K562 (cell line): ENCODE measurements around the gene CHST10. TPM values are rescaled to one million over a fixed set of nuclear protein-coding genes. Genes with fewer than 3 reads are reported as not detected.

ENCODE experiments used
- ATAC-seq: fragments of 200-7000 bp; cut with Tn5 transposase; 3 replicates; pipeline ENCODE4 v1.9.1; 2020; ENCODE audit warnings: moderate library complexity
- BruUV-seq: library from RNA; stranded (reverse); fragments of 400-500 nt; replicated peaks from 2 replicates; lab custom pipeline; 2021; lab: Mats Ljungman, UMichigan
- CTCF ChIA-PET: fragments of 300-600 bp; formaldehyde crosslinking; extraction: SDS; loops from one replicate; lab custom pipeline; 2021; ENCODE audit warnings: low intra/inter-chr PET ratio; lab: Yijun Ruan, JAX
- POLR2A ChIA-PET: fragments of 300-600, 350-650 bp; sonication (Branson Sonifier 250); formaldehyde crosslinking; extraction: SDS; loops from one replicate; lab custom pipeline; 2021; ENCODE audit warnings: antibody characterized with exemption, inconsistent platforms; lab: Yijun Ruan, JAX
- DNase-seq, 4 experiments: peaks; one replicate each; pipeline versions ENCODE4 v3.0.0 to v3.0.0-alpha.2; 2011 to 2018; ENCODE audit warnings: low spot score in 3 of 4, mixed read lengths in 3 of 4; ENCODE audit errors: extremely low read depth in 1 of 4
- FAIRE-seq: peaks from 2 replicates; lab custom pipeline; 2011; peaks lifted over from hg19 to GRCh38; lab: Jason Lieb, UNC
- H2AFZ ChIP-seq: 2 replicates; pipeline ENCODE4 v1.6.0; 2011; ENCODE audit warnings: low read depth, low read length, control low read depth, inconsistent platforms
- H3K27ac ChIP-seq: fragments of 200-600 bp; 3 replicates; pipeline ENCODE4 v1.8.0; 2011; ENCODE audit warnings: low read depth, mild to moderate bottlenecking, control low read depth, inconsistent platforms, low read length, moderate library complexity, mixed read lengths; ENCODE audit errors: extremely low read depth
- H3K27me3 ChIP-seq, 2 experiments: fragments of 300-600 bp in 1 of 2; 2 replicates in 1 of 2; 3 replicates in 1 of 2; pipeline versions ENCODE4 v1.6.0 to v1.8.0; 2011; ENCODE audit warnings: inconsistent platforms in 2 of 2, low read length in 2 of 2, mild to moderate bottlenecking in 1 of 2, mixed read lengths in 1 of 2, moderate library complexity in 1 of 2; ENCODE audit not compliant: control insufficient read depth in 2 of 2, insufficient read depth in 2 of 2
- H3K36me3 ChIP-seq: fragments of 300-600 bp; 3 replicates; pipeline ENCODE4 v1.8.0; 2011; ENCODE audit warnings: mild to moderate bottlenecking, low read length, inconsistent platforms; ENCODE audit not compliant: control insufficient read depth, insufficient read depth
- H3K4me1 ChIP-seq, 2 experiments: fragments of 200-600 bp in 1 of 2; replicated peaks in 1 of 2; 2 replicates in 1 of 2; 3 replicates in 1 of 2; pipeline versions ENCODE4 v1.5.1 to v1.8.0; 2011; ENCODE audit warnings: inconsistent platforms in 2 of 2, low read length in 2 of 2, mild to moderate bottlenecking in 1 of 2, mixed read lengths in 1 of 2, moderate library complexity in 1 of 2; ENCODE audit not compliant: control insufficient read depth in 2 of 2, insufficient read depth in 2 of 2
- H3K4me2 ChIP-seq: 2 replicates; pipeline ENCODE4 v1.6.1; 2011; ENCODE audit warnings: low read length, control low read depth, inconsistent platforms, mixed read lengths; ENCODE audit not compliant: insufficient read depth
- H3K4me3 ChIP-seq: fragments of 200-600 bp; sonication (generic), shearing (Covaris generic); 2 replicates; pipeline ENCODE4 v1.5.1; 2016; ENCODE audit warnings: control low read depth, inconsistent platforms
- H3K79me2 ChIP-seq: fragments of 200-600 bp; 3 replicates; pipeline ENCODE4 v1.8.0; 2011; ENCODE audit warnings: low read length, inconsistent platforms; ENCODE audit not compliant: control insufficient read depth, insufficient read depth
- H3K9ac ChIP-seq, 2 experiments: 2 replicates each; pipeline versions ENCODE4 v1.6.0 to v1.6.1; 2011; ENCODE audit warnings: low read depth in 2 of 2, low read length in 2 of 2, control low read depth in 1 of 2, inconsistent platforms in 1 of 2, mild to moderate bottlenecking in 1 of 2, mixed read lengths in 1 of 2; ENCODE audit not compliant: insufficient read depth in 1 of 2
- H3K9me1 ChIP-seq: one replicate; pipeline ENCODE4 v1.6.0; 2011; ENCODE audit warnings: inconsistent platforms, mild to moderate bottlenecking, low read length, moderate library complexity; ENCODE audit not compliant: control insufficient read depth, insufficient read depth
- H3K9me3 ChIP-seq: replicated peaks from 2 replicates; pipeline ENCODE4 v1.5.1; 2011; ENCODE audit warnings: low read depth, low read length, inconsistent platforms; ENCODE audit not compliant: control insufficient read depth, insufficient read depth
- H4K20me1 ChIP-seq: replicated peaks from 2 replicates; pipeline ENCODE4 v1.6.1; 2011; ENCODE audit warnings: low read length, inconsistent platforms, mixed read lengths; ENCODE audit not compliant: control insufficient read depth, insufficient read depth
- COPS2 ChIP-seq: fragments of 450-650 bp; conservative IDR thresholded peaks from 2 replicates; pipeline ENCODE4 v1.6.1; 2016; ENCODE audit warnings: mild to moderate bottlenecking, moderate library complexity
- FIP1L1 ChIP-seq: fragments of 200-400 bp; formaldehyde crosslinking; IDR thresholded peaks from 2 replicates; pipeline ENCODE4 v1.6.1; 2018; ENCODE audit warnings: mild to moderate bottlenecking, low read depth, low read length; ENCODE audit not compliant: poor library complexity, severe bottlenecking
- FOXJ3 ChIP-seq: sonication (generic); formaldehyde crosslinking; IDR thresholded peaks from 2 replicates; pipeline ENCODE4 v1.4.0; 2020; ENCODE audit warnings: mild to moderate bottlenecking, missing genetic modification reagents
- FOXK1 ChIP-seq: sonication (generic); formaldehyde crosslinking; IDR thresholded peaks from 2 replicates; pipeline ENCODE4 v1.8.0; 2022; ENCODE audit warnings: missing genetic modification reagents, mild to moderate bottlenecking, borderline replicate concordance
- HMG20A ChIP-seq: fragments of 450-650 bp; formaldehyde crosslinking; conservative IDR thresholded peaks from 2 replicates; pipeline ENCODE4 v1.4.0; 2020; ENCODE audit warnings: mild to moderate bottlenecking, mixed read lengths
- SMAD2 ChIP-seq: fragments of 150-350 bp; IDR thresholded peaks from 2 replicates; pipeline ENCODE4 v1.6.1; 2014; ENCODE audit warnings: low read depth, mild to moderate bottlenecking, low read length
- ZSCAN29 ChIP-seq: fragments of 450-650 bp; IDR thresholded peaks from 2 replicates; pipeline ENCODE4 v1.6.1; 2017
- WGBS: fragments of 100-300 bp; shearing (Covaris generic); methylation state at CpG from one replicate; pipeline ENCODE4 v1.1.6; 2016; ENCODE audit warnings: low coverage, mixed read lengths; ENCODE audit not compliant: insufficient coverage; ENCODE audit errors: missing lambda C conversion rate; 5-methylcytosine and 5-hydroxymethylcytosine counted together
- in situ Hi-C: fragments of 300-500 bp; cut with MboI; formaldehyde crosslinking; loops from 4 replicates; pipeline ENCODE4 v1.15.0; 2018; ENCODE audit warnings: inconsistent platforms, mixed read lengths
- intact Hi-C: fragments of 100-400 bp; cut with micrococcal nuclease; formaldehyde crosslinking; loops from 2 replicates; pipeline ENCODE4 v1.14.2; 2022
- polyA plus RNA-seq, 8 experiments: library from polyadenylated mRNA; depleted of rRNA in 4 of 8; stranded (reverse) in 5 of 8; unstranded in 3 of 8; fragments of >200 nt; fragmentation: Nextera tagmentation in 2 of 8; fragmentation: Illumina TruSeq in 1 of 8; extraction: Ambion mirVana in 2 of 8; extraction: Trizol in 1 of 8; gene quantifications; 2 replicates each; pipeline versions ENCODE4 v1.2.1 to v1.2.3, GENCODE V29; 2011 to 2014; ENCODE audit warnings: inconsistent platforms in 1 of 8, missing spikeins in 1 of 8
- total RNA-seq, 7 experiments: library from RNA; depleted of rRNA in 6 of 7; stranded (reverse); fragments of >200 nt in 6 of 7; fragmentation: Illumina TruSeq in 2 of 7; extraction: Trizol in 2 of 7; gene quantifications; 2 replicates each; pipeline versions ENCODE4 v1.2.1 to v1.2.3, GENCODE V29; 2011 to 2021; ENCODE audit warnings: low replicate concordance in 1 of 7

Gene CHST10
- total and polyA plus RNA-seq, 9 of the 15 experiments (the other 6 are each of a cell fraction or from before 2014, with no cell fraction given), result 1.3 to 30.9 (median 19.3) TPM

DNA sequence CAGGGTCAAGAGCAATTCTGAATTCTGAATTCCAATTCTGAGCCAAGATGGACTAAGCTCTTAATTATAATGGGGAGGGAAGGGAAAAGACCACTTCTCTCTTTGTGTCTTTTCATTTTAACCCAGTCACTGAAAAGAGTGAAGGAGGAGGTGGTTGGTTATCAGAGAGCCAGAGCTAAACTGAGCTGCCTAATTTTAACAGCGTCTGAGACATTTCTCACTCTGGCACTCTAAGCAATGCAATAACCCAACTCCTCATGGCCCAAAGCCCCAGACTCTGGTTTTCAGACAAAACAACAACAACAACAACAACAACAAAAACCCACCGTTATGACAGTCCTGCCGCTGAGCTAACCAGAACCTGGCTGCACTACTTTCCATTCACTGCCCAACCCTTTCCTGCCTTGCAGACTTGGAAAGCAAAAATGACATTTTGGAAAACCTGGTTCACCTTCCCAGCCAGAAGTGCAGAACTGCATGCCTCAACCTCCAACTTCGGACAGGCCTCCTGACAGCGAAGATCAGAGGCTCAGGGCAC, 1.0 kb downstream of the CHST10 start (continued):
- no peak for TF ChIP-seq FOXK1 (CRISPR knock-in tag)
- TF ChIP-seq COPS2, result no peak
- TF ChIP-seq ZSCAN29, result no peak
- TF ChIP-seq, all 486 proteins: peak for 6

- no peak overlapping the region for H3K4me3 ChIP-seq
- peaks cover 39% of the 10 kb centered on the region for H3K36me3 ChIP-seq
- no peaks in the 10 kb centered on the region for H3K27me3 ChIP-seq
- in situ Hi-C loops, result no loop called here
- no peak overlapping the region for H3K4me2 ChIP-seq
- H3K9me1 ChIP-seq, result peaks cover 6% of the 10 kb centered on the region
- H3K27ac ChIP-seq, result no peak overlapping the region
- BruUV-seq, result no TSS peak
- H3K4me1 ChIP-seq, result peaks cover 10 to 13% of the 10 kb centered on the region in 2 experiments; a peak in 4 of 5 replicates
- ATAC-seq (no peak), FAIRE-seq (no peak), DNase-seq (no peak)
- ChIA-PET CTCF (no interaction called here), POLR2A (interaction anchor here (1.1 kb wide), 1 partner anchor 9 kb away, joined by 5 read pairs; no protein-coding TSS in a partner anchor)
- peaks cover 37% of the 10 kb centered on the region for H3K79me2 ChIP-seq
- no peak overlapping the region for H3K9ac ChIP-seq
- 80% methylated on average over 4 of the region's 4 CpGs for WGBS
- H4K20me1 ChIP-seq, result peaks cover 9% of the 10 kb centered on the region; the same call in 1 of the 2 replicates
- H3K9me3 ChIP-seq, result no peaks in the 10 kb centered on the region
- H2AFZ ChIP-seq, result no peak overlapping the region
- intact Hi-C loops, result no loop called here
- no peak for TF ChIP-seq FIP1L1
- TF ChIP-seq SMAD2, result no peak
- TF ChIP-seq HMG20A (CRISPR knock-in tag), result no peak
- no peak for TF ChIP-seq FOXJ3
Observed at GRCh38 chr2:100413571-100413970, 3.9 kb downstream of the CHST10 start.
